ENCODE measurements around the gene SNX20. TPM values are rescaled to one million over a fixed set of nuclear protein-coding genes. Genes with fewer than 3 reads are reported as not detected.

The SNX20 gene
- total RNA-seq, 2 experiments from 2014 or later: 94.7 to 97.7 TPM

DNA sequence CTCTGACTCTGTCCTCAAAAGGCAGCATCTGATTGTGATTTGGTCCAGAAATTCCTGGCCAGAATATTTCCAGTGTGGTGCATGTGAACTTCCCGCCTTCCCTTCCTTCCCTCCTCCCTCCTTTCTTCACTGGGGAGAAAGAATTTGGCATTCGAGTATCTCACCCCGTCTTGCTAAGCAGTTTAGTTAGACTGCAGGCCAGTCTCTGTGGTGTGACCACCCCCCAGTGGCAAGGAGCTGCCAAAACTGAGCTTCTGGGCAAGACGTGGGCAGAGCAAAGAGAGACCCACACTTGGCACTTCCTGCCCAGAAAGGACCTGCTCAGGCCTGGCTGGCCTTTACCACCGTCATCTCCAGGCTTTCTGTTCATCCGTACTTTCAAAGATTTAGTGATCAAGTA is 36.4 kb downstream of the SNX20 start:
- ChIA-PET POLR2A (no interaction called here), CTCF (interaction anchor here (0.8 to 1.4 kb wide), 5 partner anchors 21 to 434 kb away, joined by 3 to 4 read pairs (median 4); no protein-coding TSS in a partner anchor)
- no peaks in the 10 kb centered on the region for H3K4me1 Mint-ChIP-seq
- H3K4me3 Mint-ChIP-seq: no peak overlapping the region
- no peaks in the 10 kb centered on the region for H3K36me3 Mint-ChIP-seq (ENCODE audit: low read depth)
- H3K9me3 Mint-ChIP-seq: no peaks in the 10 kb centered on the region
- peak; percentile 28 for DNase-seq
- no peak overlapping the region for H3K27ac Mint-ChIP-seq
- no peaks in the 10 kb centered on the region for H3K27me3 Mint-ChIP-seq

DNA sequence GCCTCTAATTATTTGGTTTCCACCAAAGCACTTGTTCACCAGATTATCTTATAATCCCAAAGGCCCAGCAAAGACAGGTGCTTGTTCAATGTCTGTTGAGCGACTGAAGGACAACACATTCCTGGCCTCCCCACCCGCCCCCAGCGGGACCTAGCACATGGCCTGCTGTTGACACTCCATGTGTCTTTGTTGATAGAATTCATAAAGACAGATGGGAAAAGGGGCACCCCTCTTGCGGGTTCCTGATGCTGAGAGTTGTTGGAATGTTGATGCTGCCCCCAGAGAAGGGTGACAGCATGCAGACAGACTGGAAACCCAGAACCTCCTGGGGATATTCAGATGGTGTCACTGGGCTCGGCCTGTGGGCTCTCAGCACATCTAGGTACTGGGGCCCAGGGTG is 36.9 kb downstream of the SNX20 start:
- ChIA-PET CTCF (interaction anchor here (1.2 to 1.4 kb wide), 2 partner anchors 162 to 275 kb away, joined by 3 to 4 read pairs; no protein-coding TSS in a partner anchor), POLR2A (no interaction called here)
- Mint-ChIP-seq H3K9me3 (no peaks in the 10 kb centered on the region), H3K4me1 (no peaks in the 10 kb centered on the region), H3K27ac (no peak overlapping the region), H3K27me3 (no peaks in the 10 kb centered on the region), H3K36me3 (ENCODE audit: low read depth) (no peaks in the 10 kb centered on the region), H3K4me3 (no peak overlapping the region)
- no peak for DNase-seq

DNA sequence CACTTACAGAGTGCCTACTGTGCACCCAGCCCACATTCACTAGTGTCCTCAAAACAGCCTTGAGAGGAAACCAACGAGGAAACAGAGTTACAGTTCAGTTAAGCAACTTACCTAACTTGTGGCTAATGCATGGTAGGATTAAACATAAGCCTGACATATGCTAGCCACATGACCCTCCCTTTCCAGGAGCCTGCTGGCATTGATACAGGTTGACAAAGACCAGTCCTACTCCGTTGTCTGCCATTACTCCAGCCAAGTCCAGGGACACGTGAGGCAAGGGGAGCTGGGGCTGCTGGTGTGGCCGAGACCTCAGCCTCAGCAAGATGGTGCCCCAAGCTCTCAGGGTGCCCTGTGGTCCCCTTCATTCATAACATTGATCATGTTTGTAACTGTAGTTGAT is 37.9 kb downstream of the SNX20 start:
- H3K36me3 Mint-ChIP-seq (ENCODE audit: low read depth): no peaks in the 10 kb centered on the region
- H3K4me3 Mint-ChIP-seq: no peak overlapping the region
- H3K27ac Mint-ChIP-seq: no peak overlapping the region
- H3K9me3 Mint-ChIP-seq: no peaks in the 10 kb centered on the region
- no peaks in the 10 kb centered on the region for H3K4me1 Mint-ChIP-seq
- ChIA-PET POLR2A (no interaction called here), CTCF (interaction anchor here (1.5 kb wide), 1 partner anchor 22 kb away, joined by 5 read pairs; no protein-coding TSS in a partner anchor)
- no peak for DNase-seq
- no peaks in the 10 kb centered on the region for H3K27me3 Mint-ChIP-seq

DNA sequence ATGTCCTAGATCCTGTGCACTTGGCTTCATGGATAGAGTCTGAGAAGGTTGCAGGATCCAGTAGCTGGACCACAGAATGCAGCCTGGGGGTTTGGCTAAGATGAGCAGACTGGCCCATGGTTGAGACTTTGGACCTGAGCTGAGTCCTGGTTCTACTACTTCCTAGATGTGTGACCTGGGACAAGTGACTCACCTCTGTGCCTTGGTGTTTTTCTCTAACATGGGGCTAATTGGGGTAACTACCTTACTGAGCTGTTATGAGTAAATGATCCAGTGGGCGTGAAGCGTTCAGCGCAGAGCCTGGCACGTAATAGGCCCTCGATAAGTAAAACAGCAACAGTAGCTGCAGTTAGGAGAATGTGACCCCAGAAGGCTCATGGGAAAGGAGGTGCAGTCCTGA is 38.8 kb downstream of the SNX20 start:
- Mint-ChIP-seq H3K36me3 (ENCODE audit: low read depth) (no peaks in the 10 kb centered on the region), H3K27me3 (no peaks in the 10 kb centered on the region), H3K9me3 (no peaks in the 10 kb centered on the region), H3K4me1 (no peaks in the 10 kb centered on the region), H3K4me3 (no peak overlapping the region), H3K27ac (no peak overlapping the region)
- CTCF ChIA-PET: interaction anchor here (1.5 kb wide), 1 partner anchor 23 kb away, joined by 5 read pairs; no protein-coding TSS in a partner anchor
- DNase-seq: no peak
- POLR2A ChIA-PET: no interaction called here

DNA sequence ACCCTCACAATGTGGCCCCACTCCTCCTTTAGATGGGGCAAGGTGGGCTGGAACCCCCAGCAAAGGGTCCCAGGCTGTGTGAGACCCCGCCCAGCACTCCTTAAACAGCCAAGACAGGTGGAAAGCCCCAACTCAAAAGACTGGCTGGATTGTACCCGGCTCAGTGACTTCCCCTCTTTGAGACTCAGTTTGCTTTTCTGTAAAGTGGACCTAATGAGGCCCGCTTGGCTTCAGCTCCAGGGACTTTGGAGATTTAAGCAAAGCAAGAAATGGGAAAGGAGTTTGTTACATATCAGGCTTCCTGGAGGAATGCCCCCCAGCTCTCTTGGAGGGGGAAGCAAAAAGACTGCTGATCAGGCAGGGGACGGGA is 39.3 kb downstream of the SNX20 start:
- no peak overlapping the region for H3K4me3 Mint-ChIP-seq
- no peak overlapping the region for H3K27ac Mint-ChIP-seq

DNA sequence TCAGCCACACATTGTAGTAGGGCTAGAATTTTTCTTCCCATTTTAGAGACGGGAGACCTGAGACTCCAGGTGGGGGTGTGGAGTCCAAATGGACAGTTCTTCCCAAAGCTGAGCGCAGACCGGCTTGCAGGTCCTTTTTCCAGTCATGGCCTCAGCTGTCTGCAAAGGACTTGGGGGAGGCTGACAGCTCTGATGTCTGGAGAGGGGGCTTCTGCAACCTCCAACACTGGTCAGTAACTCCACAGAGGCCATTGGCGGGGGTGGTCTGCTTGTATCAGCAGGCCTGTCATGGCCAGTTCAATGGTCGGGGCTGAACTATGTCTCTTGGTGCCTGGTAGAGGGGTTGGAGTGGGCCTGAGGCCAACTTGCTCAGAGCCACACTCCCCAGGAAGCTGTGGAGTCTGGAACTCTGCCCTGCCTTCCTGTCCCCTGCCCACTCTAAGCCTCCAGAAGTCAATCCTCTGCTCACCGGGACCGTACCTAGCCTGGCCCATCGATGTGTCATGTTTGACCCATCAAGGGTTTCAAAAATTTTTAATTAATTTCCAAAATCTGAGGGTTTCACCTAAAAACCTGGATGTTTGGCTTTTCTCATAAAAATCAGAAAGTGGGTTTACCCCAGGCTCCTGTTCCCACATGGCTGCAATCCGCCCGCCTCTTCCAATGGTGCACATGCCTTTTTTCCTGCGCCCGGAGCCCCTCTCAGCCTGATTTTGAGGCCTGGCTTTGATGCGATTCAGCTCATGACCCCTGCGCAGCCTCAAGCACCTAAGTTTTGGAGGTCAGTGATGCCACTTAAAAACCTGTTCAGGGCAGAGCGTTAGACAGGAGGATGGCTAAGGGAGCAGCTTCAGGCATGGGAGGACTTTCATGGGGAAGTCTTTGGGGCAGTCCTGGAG is 39.9 kb downstream of the SNX20 start:
- Mint-ChIP-seq H3K36me3 (ENCODE audit: low read depth) (no peaks in the 10 kb centered on the region), H3K4me1 (no peaks in the 10 kb centered on the region), H3K4me3 (no peak overlapping the region), H3K9me3 (no peaks in the 10 kb centered on the region), H3K27me3 (no peaks in the 10 kb centered on the region), H3K27ac (no peak overlapping the region)
- ChIA-PET POLR2A (interaction anchor here (1.2 kb wide), 1 partner anchor 14 kb away, joined by 3 read pairs; no protein-coding TSS in a partner anchor), CTCF (no interaction called here)
- DNase-seq: no peak

More for the DNA sequence above, 39.3 kb downstream of the SNX20 start:
- H3K9me3 Mint-ChIP-seq: no peaks in the 10 kb centered on the region
- no peak for DNase-seq
- ChIA-PET CTCF (interaction anchor here (1.5 kb wide), 1 partner anchor 24 kb away, joined by 5 read pairs; no protein-coding TSS in a partner anchor), POLR2A (no interaction called here)
- no peaks in the 10 kb centered on the region for H3K4me1 Mint-ChIP-seq
- no peaks in the 10 kb centered on the region for H3K36me3 Mint-ChIP-seq (ENCODE audit: low read depth)
- no peaks in the 10 kb centered on the region for H3K27me3 Mint-ChIP-seq

DNA sequence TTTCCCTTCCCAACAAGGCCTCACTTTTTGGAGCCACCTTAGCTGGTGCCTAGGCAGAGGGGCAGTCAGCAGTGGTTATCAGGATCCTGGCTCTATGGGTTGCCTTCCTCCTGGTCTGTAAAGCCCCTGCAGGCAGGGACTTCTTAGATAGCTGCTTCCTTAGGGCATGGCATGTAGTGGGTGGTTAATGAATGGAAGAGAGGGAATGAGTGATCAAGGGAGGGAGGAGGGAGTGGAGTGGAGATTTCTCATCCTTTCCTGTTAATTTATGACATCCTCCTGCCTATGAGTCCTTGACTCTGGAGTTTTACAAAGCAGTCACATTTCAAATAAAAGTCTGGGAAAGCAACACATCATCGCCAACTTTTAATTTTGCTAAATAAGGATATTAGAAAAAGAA is 40.7 kb downstream of the SNX20 start:
- DNase-seq: no peak
- Mint-ChIP-seq H3K4me1 (peaks cover 2% of the 10 kb centered on the region), H3K36me3 (ENCODE audit: low read depth) (no peaks in the 10 kb centered on the region), H3K27ac (no peak overlapping the region), H3K4me3 (no peak overlapping the region), H3K27me3 (no peaks in the 10 kb centered on the region), H3K9me3 (no peaks in the 10 kb centered on the region)
- CTCF ChIA-PET: no interaction called here
- POLR2A ChIA-PET: interaction anchor here (1.2 kb wide), 1 partner anchor 13 kb away, joined by 3 read pairs; no protein-coding TSS in a partner anchor

DNA sequence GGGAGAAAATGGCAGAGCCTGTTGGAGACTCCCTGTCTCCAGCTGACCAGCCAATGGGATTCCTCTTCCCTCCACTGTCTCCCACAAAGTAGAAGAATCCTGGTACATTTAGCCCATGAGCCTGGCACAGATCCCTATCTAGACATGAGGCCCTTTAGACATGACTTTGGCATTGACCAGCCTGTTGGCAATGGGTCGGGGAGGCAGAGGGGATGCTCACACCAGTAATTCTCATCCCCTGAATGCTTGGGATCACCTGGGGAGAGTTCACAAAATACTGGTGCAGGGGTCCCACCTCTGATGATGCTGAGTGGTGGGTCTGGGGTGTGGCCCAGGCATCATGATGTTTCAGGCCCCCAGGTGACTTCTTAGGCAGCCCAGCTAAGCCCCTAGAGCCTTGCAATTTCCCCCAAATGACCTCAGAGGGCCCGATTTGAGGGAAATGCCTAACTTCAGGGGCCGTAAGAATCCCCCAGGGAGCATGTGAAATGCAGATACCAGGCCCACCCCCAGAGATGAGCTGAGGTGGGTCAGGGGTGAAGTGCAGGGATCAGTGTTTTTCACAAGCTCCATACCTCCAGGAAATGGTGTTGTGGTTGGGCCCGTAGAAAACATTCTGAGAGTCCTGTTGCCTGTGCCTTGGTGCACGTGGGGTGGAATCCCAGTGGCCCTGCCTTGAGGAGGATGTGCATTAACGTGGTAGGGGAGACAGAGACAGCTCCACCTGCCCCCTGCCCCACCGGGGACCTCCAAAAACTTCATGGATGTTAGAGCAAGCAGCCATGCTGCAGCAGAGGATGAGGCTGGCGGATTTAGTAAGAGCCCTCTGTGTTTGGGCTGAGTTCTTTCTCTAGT is 42.1 kb downstream of the SNX20 start:
- ChIA-PET CTCF (no interaction called here), POLR2A (no interaction called here)
- Mint-ChIP-seq H3K36me3 (ENCODE audit: low read depth) (no peaks in the 10 kb centered on the region), H3K4me3 (no peak overlapping the region), H3K27ac (no peak overlapping the region), H3K9me3 (no peaks in the 10 kb centered on the region), H3K27me3 (no peaks in the 10 kb centered on the region), H3K4me1 (peaks cover 2% of the 10 kb centered on the region)
- no peak for DNase-seq

DNA sequence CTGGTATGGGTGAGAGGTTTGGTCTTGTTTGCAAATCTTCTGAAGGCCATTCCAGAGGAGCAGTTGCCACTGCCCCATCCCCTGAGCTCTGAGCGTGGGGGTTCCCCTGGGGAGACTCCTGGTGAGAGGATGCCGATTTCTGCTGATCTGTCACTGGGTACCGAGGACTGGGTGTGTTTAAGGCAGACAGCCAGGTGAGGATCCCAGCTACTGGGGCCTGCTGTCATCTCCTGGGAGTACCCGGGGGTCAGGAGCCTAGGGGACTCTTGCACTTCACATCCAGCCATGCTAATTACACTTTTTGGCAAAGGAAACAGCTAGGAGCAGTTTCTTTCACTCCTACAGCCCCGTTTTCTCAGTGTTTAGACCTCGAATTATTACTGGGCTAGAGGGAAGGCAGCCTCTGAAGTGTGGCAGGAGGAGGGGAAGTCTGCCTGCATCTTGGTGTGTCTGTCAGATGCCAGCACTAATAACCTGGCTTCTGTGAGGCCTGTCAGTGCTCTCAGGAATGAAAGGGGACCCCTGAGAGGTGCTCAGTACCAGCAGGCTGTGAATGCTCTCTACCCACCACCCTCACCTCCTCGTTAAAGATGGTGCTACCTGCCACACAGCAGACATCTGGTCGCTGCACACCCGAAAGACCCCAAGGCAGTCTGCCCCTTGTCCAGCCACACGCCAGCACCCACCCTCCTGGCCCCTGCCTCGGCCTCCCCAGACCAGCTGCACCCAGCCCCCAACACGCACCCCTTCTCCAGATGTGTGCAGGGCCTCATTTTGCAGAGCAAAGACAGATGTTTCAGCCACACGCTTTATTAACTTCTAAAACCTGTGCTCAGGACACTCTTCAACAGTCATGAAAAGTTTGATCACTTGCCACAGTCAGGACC is 43.2 kb downstream of the SNX20 start:
- H3K9me3 Mint-ChIP-seq: no peaks in the 10 kb centered on the region
- no peak for DNase-seq
- no peaks in the 10 kb centered on the region for H3K36me3 Mint-ChIP-seq (ENCODE audit: low read depth)
- CTCF ChIA-PET: interaction anchor here (1.1 kb wide), 1 partner anchor 168 kb away, joined by 3 read pairs; no protein-coding TSS in a partner anchor
- POLR2A ChIA-PET: no interaction called here
- no peak overlapping the region for H3K27ac Mint-ChIP-seq
- H3K4me1 Mint-ChIP-seq: peaks cover 2% of the 10 kb centered on the region
- H3K4me3 Mint-ChIP-seq: no peak overlapping the region
- H3K27me3 Mint-ChIP-seq: no peaks in the 10 kb centered on the region

DNA sequence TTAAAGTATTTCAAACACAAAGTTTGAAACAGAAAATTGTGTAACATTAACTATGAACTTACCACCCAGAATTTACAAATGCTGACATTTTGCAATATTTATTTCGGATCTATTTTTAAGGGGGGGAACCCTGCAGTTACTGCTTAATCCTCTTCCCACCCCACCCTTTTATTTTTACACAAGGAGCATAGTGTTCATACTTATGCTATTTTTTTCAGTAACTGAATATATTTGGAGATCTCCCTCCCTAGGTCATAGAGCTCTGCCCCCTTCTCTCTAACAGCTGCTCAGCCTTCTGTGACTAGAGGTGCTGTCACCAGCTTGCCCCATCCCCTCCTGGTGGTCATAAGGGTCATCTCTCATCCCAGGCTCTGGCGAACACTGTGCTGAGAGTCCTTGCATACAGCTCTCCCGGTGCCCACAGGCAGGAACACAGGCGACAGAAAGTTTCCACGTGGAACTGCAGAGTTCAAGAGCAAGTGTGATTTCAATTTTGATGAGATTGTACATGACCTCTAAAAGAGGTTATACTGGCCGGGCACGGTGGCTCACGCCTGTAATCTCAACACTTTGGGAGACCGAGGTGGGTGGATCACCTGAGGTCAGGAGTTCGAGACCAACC is 44.2 kb downstream of the SNX20 start:
- Mint-ChIP-seq H3K27ac (no peak overlapping the region), H3K4me1 (peaks cover 2% of the 10 kb centered on the region), H3K9me3 (no peaks in the 10 kb centered on the region), H3K27me3 (no peaks in the 10 kb centered on the region), H3K4me3 (no peak overlapping the region), H3K36me3 (ENCODE audit: low read depth) (no peaks in the 10 kb centered on the region)
- no peak for DNase-seq
- POLR2A ChIA-PET: no interaction called here
- CTCF ChIA-PET: interaction anchor here (1.1 to 1.5 kb wide), 3 partner anchors 28 to 169 kb away, joined by 3 to 6 read pairs (median 4); no protein-coding TSS in a partner anchor

DNA sequence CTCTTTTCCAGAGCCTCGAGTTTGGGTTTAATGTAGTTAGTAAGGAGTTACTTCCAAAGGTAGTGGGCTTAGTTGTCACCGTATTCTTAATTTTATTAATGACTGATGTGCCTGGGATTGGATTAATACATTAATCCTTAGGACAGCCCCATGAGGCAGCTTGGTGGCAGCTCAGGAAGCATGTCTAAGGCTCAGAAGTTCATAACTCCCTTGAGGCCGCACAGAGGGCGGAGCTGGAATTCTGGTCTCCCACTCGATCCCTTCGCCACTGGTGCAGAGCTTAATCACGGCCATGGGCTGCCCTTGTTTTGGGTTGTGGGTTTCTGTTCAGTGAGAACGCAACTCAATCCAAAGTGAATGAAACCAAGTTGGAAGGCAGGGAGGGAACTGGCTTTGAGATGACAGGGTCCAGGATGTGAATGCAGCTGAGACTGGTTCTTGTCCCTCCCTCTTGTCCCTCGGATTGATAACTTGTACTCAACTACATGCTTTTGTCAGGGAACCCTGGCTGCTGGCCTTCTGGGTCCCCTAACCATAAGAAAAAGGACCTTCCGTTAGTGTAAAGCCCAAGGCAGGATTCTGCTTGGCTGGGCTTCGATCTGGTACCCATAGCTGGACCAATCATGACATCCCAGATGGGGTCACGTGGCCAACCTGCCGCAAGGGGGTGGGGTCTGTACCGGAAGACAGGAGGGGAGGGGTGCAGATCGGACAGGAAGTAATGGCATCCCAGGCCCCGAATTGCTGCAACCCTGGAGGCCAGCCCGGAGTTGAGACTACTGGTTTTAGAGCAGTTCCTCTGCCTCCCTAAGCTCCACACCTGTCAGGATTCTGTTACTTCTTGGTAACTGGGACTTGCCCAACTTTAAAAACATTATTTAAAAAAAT is 45.4 kb downstream of the SNX20 start:
- Mint-ChIP-seq H3K27me3 (no peaks in the 10 kb centered on the region), H3K27ac (no peak overlapping the region), H3K9me3 (no peaks in the 10 kb centered on the region), H3K4me3 (no peak overlapping the region), H3K4me1 (peaks cover 2% of the 10 kb centered on the region), H3K36me3 (ENCODE audit: low read depth) (no peaks in the 10 kb centered on the region)
- ChIA-PET CTCF (interaction anchor here (1.3 to 1.5 kb wide), 2 partner anchors 29 to 171 kb away, joined by 4 to 6 read pairs; no protein-coding TSS in a partner anchor), POLR2A (no interaction called here)
- DNase-seq: peak; percentile 33

Measured in activated CD4-positive, alpha-beta memory T cell treated with anti-CD3 and anti-CD28 coated beads, Interleukin-2, amount 10 ng/mL, durations not matched to agents 7 days and 5 days (primary cell).